MM.1S (cell line): ENCODE results near the gene TTC7B.

Experiments
- EZH2phosphoT487 ChIP-seq: fragments of 300-600 bp; sonication (generic); IDR thresholded peaks from 2 replicates; pipeline ENCODE4 v1.6.1; 2018; ENCODE audit warnings: antibody characterized with exemption, low read length
- TF ChIP-seq, protein P1 (sequence below): fragments of 300-600 bp; sonication (generic); IDR thresholded peaks from 2 replicates; pipeline ENCODE4 v1.5.1; 2016; ENCODE audit warnings: antibody characterized with exemption, low read length, mixed read lengths

DNA sequence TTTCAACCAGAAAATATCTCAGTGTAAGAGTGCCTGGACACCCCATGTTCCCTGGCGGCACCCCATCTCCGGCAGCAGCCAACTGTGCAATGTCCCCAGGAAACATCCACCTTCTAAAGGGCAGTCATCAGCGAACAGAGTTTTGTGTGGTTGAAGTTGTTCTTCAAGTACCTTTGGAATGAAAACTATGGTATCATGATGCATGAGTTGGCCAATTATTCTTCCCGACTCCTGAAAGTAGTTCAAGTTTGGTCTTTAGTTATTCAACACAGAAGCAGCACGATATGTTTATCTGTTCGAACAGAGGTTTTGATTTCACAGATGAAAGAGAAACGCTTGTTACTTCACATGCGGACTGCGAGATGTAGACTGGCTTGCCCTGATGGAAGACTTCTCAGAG lies 21.1 kb upstream of the TTC7B start:
- TF ChIP-seq, protein P1, sequence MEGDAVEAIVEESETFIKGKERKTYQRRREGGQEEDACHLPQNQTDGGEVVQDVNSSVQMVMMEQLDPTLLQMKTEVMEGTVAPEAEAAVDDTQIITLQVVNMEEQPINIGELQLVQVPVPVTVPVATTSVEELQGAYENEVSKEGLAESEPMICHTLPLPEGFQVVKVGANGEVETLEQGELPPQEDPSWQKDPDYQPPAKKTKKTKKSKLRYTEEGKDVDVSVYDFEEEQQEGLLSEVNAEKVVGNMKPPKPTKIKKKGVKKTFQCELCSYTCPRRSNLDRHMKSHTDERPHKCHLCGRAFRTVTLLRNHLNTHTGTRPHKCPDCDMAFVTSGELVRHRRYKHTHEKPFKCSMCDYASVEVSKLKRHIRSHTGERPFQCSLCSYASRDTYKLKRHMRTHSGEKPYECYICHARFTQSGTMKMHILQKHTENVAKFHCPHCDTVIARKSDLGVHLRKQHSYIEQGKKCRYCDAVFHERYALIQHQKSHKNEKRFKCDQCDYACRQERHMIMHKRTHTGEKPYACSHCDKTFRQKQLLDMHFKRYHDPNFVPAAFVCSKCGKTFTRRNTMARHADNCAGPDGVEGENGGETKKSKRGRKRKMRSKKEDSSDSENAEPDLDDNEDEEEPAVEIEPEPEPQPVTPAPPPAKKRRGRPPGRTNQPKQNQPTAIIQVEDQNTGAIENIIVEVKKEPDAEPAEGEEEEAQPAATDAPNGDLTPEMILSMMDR: no peak
- no peak for TF ChIP-seq EZH2phosphoT487
